OCI-LY3 (cell line): Measurements from ENCODE around the gene ADAMTS19.

Experiments
- CTCF ChIP-seq: fragments of 200-600, 300-600 bp; sonication (generic); IDR thresholded peaks from 2 replicates; pipeline ENCODE4 v1.5.1; 2014; ENCODE audit warnings: antibody characterized with exemption, low read length, low read depth
- EZH2phosphoT487 ChIP-seq: fragments of 200-600 bp; shearing (Covaris generic); IDR thresholded peaks from 2 replicates; pipeline ENCODE4 v1.6.1; 2018; ENCODE audit warnings: antibody characterized with exemption, mixed run types, low read depth

- TF ChIP-seq EZH2phosphoT487 (no peak), CTCF (no peak)
These were observed 47.4 kb upstream of the ADAMTS19 start for GRCh38 chr5:129412721-129413120.
